ENCODE data around the gene PCDH19.
"Not testable (repeated sequence)": the region's sequence is repeated elsewhere in the genome, so short reads cannot be mapped to it uniquely, and the experiment has no call there.

Gene PCDH19

GRCh38 chrX:100409610-100410590 is at the start of gene PCDH19:
Gene PCDH19 (minus strand): TSS chrX:100410273. CDS start chrX:100408597, 1,676 bp downstream.
- peak; percentile 76 for DNase-seq (ENCODE audit: low read depth, low spot score)

GRCh38 chrX:100449696-100450608 is 39.9 kb upstream of the PCDH19 start:
- DNase-seq (ENCODE audit: low read depth, low spot score) = no peak

GRCh38 chrX:100447655-100448397 is 37.8 kb upstream of the PCDH19 start:
- DNase-seq (ENCODE audit: low read depth, low spot score) = peak; percentile 61

- no peak for DNase-seq (ENCODE audit: low read depth, low spot score)
These were observed 35.5 kb upstream of the PCDH19 start for GRCh38 chrX:100445593-100445992.

GRCh38 chrX:100441321-100441720 is 31.2 kb upstream of the PCDH19 start:
- DNase-seq (ENCODE audit: low read depth, low spot score) = not testable (repeated sequence)

GRCh38 chrX:100440006-100440405 is 29.9 kb upstream of the PCDH19 start:
- DNase-seq (ENCODE audit: low read depth, low spot score) = no peak

GRCh38 chrX:100435726-100436125 is 25.7 kb upstream of the PCDH19 start:
- DNase-seq (ENCODE audit: low read depth, low spot score) = no peak

- DNase-seq (ENCODE audit: low read depth, low spot score) = peak; percentile 11
These were observed 13.9 kb upstream of the PCDH19 start for GRCh38 chrX:100424012-100424411.

- DNase-seq (ENCODE audit: low read depth, low spot score) = no peak
These were observed 8.5 kb upstream of the PCDH19 start for GRCh38 chrX:100418556-100418955.

- no peak for DNase-seq (ENCODE audit: low read depth, low spot score)
These were observed 7.6 kb upstream of the PCDH19 start for GRCh38 chrX:100417681-100418080.

GRCh38 chrX:100413229-100413628 is 3.2 kb upstream of the PCDH19 start:
- peak; percentile 69 for DNase-seq (ENCODE audit: low read depth, low spot score)

GRCh38 chrX:100411802-100412715 is 2.0 kb upstream of the PCDH19 start:
- no peak for DNase-seq (ENCODE audit: low read depth, low spot score)

- DNase-seq (ENCODE audit: low read depth, low spot score) = peak; percentile 28
These were observed 1.1 kb upstream of the PCDH19 start for GRCh38 chrX:100410901-100411801.

- peak; percentile 5 for DNase-seq (ENCODE audit: low read depth, low spot score)
These were observed 1.1 kb downstream of the PCDH19 start for GRCh38 chrX:100408713-100409609.

- DNase-seq (ENCODE audit: low read depth, low spot score) = peak; percentile 24
These were observed 2.0 kb downstream of the PCDH19 start for GRCh38 chrX:100407784-100408712.

GRCh38 chrX:100407147-100407783 is 2.8 kb downstream of the PCDH19 start:
- DNase-seq (ENCODE audit: low read depth, low spot score) = no peak

- no peak for DNase-seq (ENCODE audit: low read depth, low spot score)
These were observed 4.6 kb downstream of the PCDH19 start for GRCh38 chrX:100405424-100405823.
